Medulla oblongata (tissue), 1 donor: ENCODE measurements around the gene TUFT1.
A peak's percentile ranks its signal among the peaks of the same experiment; 100 is the strongest.

ENCODE experiments used
- DNase-seq: peaks from one replicate; pipeline ENCODE4 v3.0.0-alpha.2; 2015; ENCODE audit errors: extremely low spot score

The TUFT1 gene, protein sequence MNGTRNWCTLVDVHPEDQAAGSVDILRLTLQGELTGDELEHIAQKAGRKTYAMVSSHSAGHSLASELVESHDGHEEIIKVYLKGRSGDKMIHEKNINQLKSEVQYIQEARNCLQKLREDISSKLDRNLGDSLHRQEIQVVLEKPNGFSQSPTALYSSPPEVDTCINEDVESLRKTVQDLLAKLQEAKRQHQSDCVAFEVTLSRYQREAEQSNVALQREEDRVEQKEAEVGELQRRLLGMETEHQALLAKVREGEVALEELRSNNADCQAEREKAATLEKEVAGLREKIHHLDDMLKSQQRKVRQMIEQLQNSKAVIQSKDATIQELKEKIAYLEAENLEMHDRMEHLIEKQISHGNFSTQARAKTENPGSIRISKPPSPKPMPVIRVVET

DNA sequence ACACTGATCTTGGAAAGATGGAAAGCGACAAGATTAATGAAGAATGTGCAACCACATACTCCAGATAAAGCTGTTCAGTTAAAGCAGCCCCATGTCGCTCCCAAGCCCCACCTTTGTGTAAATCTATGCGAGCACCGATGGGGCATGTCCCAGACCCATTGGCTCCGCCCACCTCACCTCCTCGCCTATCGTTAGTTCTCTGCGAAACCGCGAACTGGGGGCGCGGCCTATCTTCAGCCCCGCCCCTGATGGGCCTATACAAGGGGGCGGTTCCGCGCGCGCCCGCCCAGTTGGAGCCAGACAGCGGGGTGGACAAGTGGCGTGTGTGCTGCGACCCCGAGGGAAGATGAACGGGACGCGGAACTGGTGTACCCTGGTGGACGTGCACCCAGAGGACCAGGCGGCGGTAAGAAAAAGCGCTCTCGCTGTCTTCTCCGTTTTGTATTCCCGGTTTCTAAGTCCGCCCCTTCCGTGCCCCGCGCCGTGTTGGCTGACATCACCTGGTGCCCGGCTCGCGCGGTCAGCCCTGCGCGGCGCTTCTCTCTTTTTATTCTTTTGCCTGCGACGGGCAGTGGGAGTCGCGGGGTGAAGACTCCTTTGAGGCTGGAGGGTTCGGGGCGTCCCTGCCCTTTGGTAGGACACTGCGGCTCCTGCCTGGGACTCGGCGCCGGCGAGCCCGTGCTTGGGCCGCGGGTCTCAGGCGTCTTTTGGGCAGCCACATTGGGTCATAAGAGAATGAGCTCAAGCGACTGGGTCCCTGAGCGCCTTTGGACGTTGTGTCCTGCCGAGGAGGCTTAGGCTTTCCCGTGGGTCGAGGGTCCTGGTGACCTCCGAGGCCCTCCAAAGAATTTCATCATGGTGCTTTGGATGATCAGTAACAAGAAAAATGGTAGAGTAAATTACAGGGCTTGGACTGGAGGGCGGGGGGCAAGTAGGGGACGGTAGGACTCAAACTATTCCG lies at the start of gene TUFT1:
Gene TUFT1, plus strand, starts transcription at position 289 of the 961 bp plus-strand sequence. Its CDS starts 58 bp downstream, at position 347.
- DNase-seq, result peak; percentile 91

DNA sequence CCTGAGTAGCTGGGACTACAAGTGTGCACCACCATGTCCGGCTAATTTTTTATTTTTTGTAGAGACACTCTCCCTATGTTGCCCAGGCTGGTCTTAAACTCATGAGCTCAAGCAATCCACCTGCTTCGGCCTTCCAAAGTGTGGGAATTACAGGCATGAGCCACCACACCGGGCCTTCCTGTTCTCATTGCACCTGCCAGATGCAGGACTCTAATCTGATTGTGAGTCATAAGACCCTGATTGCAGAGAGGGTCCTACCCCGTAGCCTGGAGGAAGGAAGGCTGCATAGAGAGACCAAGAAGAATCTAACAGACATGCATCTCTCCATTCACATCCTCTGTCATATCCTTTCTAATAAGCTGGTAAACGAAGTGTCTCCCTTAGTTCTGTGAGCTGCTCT lies 48.5 kb upstream of the TUFT1 start:
- DNase-seq, result no peak

DNA sequence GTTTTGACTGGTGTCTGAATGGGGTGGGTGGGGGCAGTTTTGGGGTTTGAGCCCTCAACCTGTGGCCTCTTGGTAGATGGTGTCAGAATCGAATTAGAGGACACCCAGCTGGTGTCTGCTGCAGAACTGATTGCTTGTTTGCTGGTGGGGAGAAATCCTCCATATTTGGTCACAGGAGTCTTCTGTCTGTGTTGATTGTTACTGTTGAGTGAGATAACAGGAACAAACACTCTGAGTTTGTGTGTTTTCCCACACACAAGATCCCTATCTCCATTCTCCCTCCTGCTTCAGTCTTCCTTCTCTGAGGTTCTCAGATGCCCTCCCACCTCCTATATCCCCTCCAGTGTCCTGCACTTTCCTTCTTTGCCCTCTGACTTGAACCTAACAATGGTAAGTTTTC lies 48.0 kb upstream of the TUFT1 start:
- no peak for DNase-seq

DNA sequence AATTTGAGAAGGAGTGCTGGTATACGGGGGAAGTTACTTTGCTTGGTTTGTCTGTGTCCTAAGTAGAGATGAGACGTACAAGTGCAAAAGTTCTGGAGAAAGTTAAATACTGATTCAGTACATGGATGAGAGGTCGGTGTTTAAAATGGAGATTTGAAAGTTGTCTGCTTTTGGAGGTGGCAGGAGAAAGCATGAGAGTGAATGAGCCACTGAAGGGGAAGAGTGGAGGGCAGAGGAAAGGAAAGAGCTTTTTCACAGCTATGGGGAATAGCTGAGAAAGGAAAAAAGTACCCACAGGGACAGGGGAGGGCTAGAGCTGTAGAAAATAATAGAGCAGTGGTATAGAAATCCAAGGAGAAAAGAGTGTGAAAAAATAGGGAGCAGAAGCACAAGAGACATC lies 47.1 kb upstream of the TUFT1 start:
- DNase-seq, result no peak

DNA sequence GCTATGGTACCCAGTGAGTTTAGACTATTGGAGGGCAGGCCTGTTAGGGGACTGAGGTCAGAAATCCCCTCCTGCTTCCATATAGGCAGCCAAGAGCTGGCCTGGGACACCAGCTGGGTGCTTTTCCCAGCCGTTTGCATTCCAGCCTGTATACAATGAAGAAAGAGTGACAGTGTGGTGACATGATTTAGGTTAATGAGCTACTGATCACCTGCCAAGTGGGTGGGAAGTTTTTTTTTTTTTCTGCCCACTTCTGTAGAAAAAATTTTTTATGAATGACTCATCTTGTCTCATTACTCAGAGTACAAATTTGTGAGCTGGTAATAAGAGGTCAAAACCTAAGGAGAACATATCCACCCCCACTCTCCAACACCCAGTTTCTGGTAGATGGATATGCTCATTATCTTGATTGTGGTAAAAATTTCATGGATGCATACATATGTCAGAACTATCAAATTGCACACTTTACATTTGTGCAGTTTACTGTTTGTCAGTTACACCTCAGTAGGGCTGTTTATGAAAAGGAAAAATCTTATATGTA lies 45.3 kb upstream of the TUFT1 start:
- DNase-seq, result peak; percentile 48

DNA sequence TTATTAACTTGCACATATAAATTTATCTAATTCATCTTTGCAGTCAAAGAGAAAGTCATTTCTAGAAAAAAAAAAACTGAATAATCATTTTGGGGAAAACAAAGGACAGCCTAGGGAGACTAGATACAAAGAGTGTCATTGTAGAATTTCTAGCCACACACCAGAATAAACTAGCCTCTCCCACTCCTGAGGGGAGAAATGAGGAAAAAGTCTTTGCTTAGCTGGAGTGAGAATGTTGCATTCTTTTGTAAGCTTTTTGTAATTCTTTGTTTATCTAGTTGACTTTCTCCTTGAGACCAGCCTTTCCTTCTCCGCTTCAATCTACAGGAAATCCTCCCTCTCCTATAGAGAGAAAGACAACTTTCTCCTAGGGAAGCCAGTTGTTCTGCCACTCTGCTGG lies 44.8 kb upstream of the TUFT1 start:
- peak; percentile 86 for DNase-seq

DNA sequence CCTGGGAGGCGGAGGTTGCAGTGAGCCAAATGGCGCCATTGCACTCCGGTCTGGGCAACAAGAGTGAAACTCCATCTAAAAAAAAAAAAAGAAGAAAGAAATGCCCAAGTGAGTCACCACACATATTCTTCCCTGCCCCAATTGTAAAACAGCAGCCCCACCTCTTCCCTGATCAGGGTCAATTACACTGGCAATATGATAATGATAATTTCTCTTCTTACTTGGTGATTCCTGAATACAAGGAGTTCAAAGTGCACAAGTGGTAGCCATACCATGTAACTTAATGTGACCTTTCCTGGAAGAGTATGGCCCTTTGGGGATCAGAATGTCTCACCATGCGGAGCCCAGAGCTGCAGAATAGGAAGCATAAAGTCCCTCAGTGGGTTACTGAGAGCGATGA lies 40.7 kb upstream of the TUFT1 start:
- no peak for DNase-seq

DNA sequence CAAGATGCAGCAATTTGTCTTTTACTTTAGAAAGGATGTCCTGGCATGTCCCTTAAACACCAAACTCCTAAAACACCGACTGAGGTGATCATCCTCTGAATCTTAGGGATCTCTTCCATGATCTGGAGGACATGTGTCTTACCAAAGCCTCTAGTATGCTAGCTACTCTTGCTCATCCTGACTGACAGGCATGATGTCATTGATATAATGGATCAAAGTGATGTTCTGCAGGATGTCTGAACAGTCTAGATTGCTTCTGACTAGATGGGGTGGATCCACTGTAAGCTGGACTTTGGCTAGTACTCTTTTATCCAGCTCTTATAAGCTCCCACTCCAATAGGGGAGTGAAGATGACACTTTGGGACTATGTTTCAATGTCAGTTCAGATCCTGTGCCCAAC lies 40.2 kb upstream of the TUFT1 start:
- no peak for DNase-seq

DNA sequence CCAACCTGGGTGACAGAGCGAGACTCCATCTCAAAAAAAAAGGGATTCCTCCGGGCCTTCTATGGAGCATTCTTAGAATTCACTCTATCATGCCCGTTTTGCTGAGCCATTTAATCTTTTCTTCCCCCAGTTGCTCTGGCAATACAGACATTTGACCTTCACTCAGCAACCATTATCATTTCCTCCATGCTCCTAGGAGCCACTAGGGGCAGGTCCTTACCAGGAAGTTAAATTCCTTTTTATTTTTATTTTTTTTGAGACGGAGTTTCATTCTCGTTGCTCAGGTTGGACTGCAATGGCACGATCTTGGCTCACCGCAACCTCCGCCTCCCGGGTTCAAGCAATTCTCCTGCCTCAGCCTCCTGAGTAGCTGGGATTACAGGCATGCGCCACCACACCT lies 38.6 kb upstream of the TUFT1 start:
- no peak for DNase-seq

DNA sequence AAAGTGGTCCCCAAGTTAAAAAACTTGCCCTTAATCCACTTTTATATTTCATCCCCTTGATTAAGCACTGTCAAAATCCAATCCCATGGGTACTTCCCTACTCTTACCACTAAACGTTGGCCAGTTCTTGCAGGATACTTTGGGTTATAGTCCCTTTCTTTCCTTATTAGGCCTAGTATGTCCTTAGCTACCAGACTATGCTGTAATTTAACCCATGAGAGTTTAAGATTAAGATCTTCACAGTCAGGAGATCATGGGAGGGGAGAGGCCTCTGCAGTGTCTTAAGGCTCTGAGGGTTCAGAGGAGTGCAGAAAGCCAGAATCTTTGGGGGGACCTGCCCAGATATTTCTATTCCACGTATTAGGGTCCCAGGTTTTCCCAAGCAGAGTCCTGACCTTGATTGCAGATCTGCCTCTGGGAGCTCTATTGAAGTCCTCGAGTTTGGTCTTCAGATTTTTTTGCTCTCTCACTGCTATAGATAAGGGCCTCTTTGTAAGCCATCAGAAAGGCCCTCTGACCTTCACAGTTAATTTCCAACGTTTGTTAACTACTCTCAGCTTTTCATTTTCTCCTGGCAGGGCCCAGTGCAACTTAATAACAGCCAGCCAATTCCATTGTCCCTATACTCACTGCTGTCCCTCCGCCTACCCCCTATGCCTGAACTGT lies 37.9 kb upstream of the TUFT1 start:
- DNase-seq, result no peak

DNA sequence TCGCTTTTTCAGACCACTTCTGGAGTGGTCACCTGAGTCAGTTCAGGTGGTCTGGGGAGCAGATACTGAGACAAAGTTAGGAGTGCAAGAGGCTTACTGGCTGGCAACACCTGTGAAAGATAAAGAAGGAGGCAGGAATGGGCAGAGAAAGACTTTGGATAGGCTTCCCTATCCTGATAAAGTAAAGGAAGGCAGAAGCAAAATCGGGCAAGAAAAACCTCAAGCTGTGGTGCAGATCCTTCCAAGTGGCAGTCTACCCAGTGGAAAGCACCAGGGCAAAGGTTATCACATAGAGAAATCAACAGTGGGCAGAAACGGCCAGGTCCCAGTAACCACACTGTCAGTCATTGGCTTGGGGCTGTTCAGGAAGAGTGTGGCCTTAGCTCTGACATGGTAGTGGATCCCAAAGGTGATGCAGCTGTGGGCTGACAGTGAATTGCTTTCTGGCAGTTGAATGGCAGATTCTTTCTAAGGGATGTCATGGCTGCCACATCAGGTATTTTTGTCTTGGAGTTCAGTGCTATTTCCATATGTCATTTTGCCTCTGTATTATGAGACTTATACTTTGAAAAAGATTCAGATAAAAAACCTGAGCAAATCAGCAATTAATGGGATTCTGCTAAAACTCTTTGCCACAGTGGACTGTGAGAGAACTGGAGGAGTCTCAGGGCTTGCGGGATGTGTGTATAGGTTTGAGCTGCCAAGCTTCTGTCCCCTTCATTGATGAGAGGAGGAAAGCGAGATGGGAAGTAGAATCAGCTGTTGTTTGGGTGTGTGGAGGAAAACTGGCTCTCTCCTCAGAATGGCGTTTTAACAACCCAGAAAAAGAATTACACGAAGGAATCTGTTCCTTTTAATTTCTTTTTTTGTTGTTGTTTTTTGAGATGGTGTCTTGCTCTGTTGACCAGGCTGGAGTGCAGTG lies 37.0 kb upstream of the TUFT1 start:
- DNase-seq, result no peak

DNA sequence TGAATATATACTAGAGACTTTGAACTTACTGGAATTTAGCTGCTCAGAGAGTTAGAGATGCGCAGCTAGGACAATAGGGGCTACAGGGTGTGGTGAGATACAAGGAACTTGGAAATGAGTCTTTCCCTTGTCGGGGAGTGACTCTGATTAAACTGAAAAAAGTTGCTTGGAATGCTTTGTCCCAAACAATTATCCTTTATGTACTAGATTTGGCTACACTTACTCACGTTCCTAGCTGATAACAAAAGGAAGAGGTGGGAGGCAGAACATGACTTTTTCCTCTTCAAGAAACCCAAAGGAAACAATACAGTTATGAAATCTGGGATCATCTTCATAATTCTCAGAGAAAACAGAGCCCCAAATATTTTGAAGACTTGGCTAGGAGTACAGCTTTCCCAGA lies 35.9 kb upstream of the TUFT1 start:
- DNase-seq, result no peak

DNA sequence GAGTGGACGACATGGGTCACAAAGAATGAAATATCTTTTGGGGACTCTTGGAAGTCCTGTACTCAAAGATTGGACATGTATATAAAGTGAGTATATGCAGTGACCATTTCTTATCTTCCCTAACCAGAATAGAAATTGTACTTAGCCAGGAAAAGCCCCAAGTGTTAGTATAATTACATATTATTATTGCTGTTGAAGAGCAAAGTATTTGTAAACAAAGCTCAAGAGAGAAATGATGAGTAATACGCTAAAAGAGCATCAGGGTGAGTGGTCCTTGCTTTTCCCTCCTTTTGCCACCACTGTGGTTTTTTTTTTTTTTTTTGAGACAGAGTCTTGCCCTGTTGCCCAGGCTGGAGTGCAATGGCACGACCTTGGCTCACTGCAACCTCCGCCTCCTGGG lies 35.4 kb upstream of the TUFT1 start:
- no peak for DNase-seq

DNA sequence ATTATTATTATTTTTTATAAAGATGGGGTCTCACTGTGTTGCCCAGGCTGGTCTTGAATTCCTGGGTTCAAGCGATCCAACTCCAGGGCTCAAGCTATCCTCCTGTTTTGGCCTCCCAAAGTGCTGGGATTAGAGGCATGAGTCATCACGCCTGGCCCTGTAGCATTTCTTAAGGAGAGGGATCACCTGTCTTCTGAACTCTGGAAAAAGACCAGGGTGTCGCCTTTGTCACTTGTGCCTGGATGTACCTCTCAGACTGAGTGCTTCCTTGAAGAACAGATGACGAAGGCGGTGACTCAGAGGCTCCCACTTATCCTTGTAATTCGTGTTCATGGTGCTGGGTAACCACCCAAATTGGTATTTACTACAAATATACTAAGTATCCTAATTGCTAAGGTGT lies 31.3 kb upstream of the TUFT1 start:
- DNase-seq, result no peak

DNA sequence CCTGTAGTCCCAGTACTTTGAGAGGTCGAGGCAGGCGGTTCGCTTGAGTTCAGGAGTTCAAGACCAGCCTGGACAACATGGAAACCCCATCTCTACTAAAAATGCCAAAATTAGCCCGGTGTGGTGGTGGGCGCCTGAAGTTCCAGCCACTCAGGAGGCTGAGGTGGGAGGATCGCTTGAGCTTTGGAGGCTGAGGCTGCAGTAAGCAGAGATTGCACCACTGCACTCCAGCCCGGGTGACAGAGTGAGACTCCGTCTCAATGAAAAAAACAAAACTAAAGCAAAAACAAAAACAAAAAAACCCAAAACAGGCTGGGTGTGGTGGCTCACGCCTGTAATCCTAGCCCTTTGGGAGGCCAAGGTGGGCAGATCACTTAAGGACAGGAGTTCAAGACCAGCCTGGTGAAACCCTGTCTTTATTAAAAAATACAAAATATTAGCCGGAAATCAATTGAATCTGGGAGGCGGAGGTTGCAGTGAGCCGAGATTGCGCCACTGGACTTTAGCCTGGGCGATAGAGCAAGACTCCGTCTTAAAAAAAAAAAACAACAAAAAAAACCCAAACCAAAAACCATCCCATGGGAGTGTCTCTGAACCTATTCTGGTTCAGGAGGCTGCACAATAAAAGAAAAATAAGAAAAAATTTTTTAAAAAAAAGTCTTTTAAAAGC lies 30.6 kb upstream of the TUFT1 start:
- no peak for DNase-seq

DNA sequence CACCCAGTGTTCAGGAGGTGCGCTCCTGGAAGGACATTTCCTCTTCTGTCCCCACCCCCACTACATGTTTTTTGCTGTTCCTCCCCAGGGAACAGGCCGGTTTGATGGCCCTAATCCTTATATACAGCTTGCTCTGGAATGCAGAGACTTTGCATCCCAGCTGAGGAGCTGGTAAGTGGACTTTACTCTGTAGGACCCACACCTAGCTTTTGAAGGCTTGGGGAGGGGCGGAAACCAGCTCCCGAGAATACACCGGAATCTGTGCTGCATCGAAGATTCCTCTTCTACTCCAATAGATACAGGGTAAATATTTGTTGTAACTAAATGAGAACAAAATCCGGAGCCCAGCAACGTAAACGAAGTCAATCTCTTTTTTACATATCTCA lies 30.1 kb upstream of the TUFT1 start:
- no peak for DNase-seq

DNA sequence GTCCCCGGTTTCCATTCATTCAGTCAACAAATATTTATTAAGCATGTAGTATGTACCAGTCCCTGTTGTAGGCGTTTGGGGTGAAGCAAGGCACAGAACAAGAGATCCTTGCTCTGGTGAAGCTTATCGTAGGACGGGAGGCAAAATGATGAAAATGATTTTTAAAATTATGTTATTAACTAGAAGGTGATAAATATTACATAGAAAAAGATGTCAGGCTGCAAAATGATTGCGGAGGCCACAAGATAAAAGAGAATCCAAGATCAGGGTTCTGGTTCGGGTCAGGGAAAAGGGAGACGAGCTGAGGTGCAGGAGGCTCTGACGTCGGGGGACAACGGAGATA lies 29.5 kb upstream of the TUFT1 start:
- DNase-seq, result no peak

DNA sequence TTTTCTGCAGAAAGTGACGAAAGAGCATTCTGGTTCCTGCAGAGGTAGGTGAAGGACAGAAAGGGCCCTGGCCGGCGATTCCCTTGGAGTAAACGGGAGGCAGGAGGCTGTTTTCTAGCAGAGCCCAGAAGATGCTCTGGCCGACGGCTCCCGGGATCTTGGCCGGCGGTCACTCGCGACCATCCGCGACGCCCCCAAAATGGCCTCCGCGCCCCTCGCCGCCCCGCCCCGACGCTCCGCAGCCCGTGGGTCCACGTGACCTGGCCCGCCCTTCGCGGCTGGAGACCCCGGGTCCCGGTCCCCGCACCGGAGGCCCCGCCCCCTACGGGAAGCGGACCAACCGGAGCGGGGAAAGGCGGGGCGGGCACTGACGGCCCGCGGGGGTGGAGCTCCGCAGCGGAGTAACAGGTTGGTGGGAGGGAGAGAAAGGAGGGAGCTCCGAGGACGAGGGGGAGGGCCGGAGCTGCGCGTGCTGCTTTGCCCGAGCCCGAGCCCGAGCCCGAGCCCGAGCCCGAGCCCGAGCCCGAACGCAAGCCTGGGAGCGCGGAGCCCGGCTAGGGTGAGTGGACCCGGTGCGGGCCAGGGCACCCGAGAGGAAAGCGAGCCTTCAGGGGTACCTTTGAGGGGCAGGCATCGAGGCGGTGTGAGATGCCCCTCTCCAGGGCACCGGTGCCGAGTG lies 29.0 kb upstream of the TUFT1 start, which contains the start of gene CGN:
Gene CGN, plus strand, starts transcription at position 431 of the 679 bp plus-strand sequence. CDS start 7,133 bp downstream, outside the sequence.
- peak; percentile 97 for DNase-seq

DNA sequence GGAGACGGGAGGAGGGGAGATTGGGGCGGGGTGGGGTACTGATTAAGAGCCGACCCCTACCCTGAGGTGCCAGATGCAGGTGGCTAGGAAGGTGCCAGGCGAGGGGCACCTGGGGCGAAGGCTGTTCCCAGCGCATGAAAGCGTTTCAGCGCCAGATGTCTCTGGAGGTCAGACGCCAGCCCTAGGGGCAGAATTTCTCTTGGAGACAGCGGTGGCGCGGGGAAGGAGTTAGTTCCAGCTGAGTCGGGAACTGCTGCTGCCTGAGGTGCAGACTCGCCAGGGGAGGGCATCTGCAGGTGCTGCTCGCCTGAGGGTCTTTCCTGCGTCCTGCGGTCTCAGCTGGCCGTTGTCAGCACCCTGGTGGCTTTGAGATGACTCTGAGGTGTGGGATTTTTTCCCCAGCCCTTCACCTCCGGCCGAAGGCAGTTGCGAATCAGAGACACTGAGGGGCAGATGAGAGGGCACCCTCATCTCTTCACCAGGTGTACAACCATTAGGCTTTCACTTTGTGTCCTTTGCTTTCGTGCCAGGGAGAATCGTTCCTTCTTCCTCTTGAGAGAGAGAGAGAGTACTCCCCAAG lies 28.4 kb upstream of the TUFT1 start:
- DNase-seq, result peak; percentile 59
